SK-N-MC (cell line): ENCODE results near the gene PRKAR2B.
"Not testable (repeated sequence)": the region's sequence is repeated elsewhere in the genome, so short reads cannot be mapped to it uniquely, and the experiment has no call there.

Experiments
- DNase-seq: peaks from one replicate; pipeline ENCODE4 v3.0.0-alpha.2; 2011; ENCODE audit warnings: low read depth, low spot score
- H3K27ac ChIP-seq: fragments of 200-600 bp; sonication (generic); 2 replicates; pipeline ENCODE4 v1.5.1; 2016; ENCODE audit warnings: mixed run types
- H3K36me3 ChIP-seq: fragments of 200-600 bp; sonication (generic); 2 replicates; pipeline ENCODE4 v1.6.1; 2017; ENCODE audit warnings: antibody characterized with exemption, low read length, mixed read lengths; ENCODE audit not compliant: insufficient read depth
- H3K4me3 ChIP-seq: fragments of 200-600 bp; sonication (generic); 2 replicates; pipeline ENCODE4 v1.5.1; 2016
- H3K9ac ChIP-seq: fragments of 200-600 bp; sonication (generic); 2 replicates; pipeline ENCODE4 v1.8.0; 2017; ENCODE audit warnings: mixed run types, mixed read lengths; ENCODE audit not compliant: insufficient read length
- H3K9me3 ChIP-seq: fragments of 200-600 bp; sonication (generic); 2 replicates; pipeline ENCODE4 v1.6.1; 2017; ENCODE audit warnings: low read depth, mild to moderate bottlenecking, antibody characterized with exemption, low read length, moderate library complexity, mixed read lengths
- EZH2 ChIP-seq: fragments of 200-600 bp; sonication (generic); IDR thresholded peaks from one replicate; pipeline ENCODE4 v1.6.1; 2017; ENCODE audit warnings: antibody characterized with exemption
- FOXP2 ChIP-seq: optimal IDR thresholded peaks from 2 replicates; pipeline ENCODE3; 2011; ENCODE audit warnings: mild to moderate bottlenecking, moderate library complexity; ENCODE audit not compliant: insufficient read depth; ENCODE audit errors: extremely low read length, control extremely low read depth
- POLR2AphosphoS5 ChIP-seq: IDR thresholded peaks from 2 replicates; pipeline ENCODE4 v1.6.1; 2012; ENCODE audit warnings: mild to moderate bottlenecking, low read depth, low read length, borderline replicate concordance

PRKAR2B gene

DNA sequence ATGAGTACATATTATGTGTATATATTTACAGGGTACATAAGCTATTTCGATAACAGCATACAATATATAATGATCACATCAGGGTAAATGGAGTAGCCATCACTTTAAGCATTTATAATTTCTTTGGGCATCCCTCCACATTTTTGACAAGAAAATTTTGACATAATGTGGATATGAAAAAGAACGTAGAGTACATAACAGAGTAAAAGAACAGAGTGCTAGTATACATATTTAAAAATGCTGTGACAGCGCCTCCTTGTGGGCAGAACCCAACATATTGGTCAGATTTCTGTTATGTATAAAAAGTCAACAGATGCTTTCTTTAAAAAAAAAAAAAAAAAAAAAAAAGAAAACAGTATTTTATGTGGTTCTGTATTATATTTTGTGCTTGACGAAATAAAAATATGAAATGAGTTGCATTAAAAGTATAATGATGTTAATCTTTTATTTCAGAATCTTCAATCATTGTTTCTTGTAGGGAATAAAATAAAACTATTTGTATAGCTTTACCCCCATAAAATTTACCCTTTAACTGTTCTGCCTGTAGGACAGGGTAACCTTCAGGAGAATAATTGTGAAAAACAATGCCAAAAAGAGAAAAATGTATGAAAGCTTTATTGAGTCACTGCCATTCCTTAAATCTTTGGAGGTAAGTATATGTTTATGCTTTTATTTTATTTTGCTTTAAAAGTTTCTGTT, 106.0 kb downstream of the PRKAR2B start:
- Histone ChIP-seq H3K9me3 (no peaks in the 10 kb centered on the region), H3K4me3 (no peak overlapping the region), H3K27ac (no peak overlapping the region), H3K9ac (no peak overlapping the region), H3K36me3 (no peaks in the 10 kb centered on the region)
- DNase-seq, result peak; percentile 71
- TF ChIP-seq EZH2 (no peak), FOXP2 (no peak)

DNA sequence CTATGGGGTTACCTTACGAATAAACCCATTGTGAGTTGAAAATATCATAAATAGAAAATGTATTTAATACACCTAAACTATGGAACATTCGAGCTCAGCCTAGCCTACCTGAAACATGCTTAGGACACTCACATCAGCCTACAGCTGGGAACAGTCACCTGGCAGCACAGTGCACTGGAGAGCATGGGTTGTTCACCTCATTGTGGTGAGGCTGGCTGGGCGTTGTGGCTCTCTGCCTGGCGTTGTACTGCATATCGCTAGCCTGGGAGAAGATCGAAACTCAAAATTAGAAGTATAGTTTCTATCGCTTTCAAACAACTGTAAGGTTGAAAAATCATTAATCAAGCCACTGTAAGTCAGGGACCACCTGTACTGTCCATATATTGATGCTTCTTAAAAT, 107.0 kb downstream of the PRKAR2B start:
- TF ChIP-seq EZH2 (no peak), POLR2AphosphoS5 (no peak), FOXP2 (no peak)
- no peak for DNase-seq
- H3K4me3 ChIP-seq, result no peak overlapping the region
- H3K36me3 ChIP-seq, result no peaks in the 10 kb centered on the region
- no peaks in the 10 kb centered on the region for H3K9me3 ChIP-seq
- H3K27ac ChIP-seq, result no peak overlapping the region
- no peak overlapping the region for H3K9ac ChIP-seq

DNA sequence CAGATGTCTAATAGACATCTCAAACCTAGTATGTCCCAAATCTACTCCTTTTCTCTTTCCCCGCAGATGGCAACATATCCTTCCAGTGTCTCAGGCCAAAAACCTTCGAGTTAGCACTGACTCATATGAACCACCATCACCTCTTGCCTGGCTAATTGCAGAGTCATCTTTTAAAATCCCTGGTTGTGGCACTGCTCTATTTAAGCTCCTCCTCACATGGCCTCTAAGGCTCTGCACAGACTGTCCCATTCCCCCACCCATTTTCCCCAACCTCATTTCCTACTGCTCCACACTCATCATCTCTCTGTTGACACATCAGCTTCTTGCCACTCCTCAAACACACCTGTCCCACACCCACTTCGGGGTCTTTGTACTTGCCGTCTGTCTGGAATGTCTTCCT, 107.5 kb downstream of the PRKAR2B start:
- Histone ChIP-seq H3K27ac (no peak overlapping the region), H3K36me3 (no peaks in the 10 kb centered on the region), H3K9me3 (no peaks in the 10 kb centered on the region), H3K4me3 (no peak overlapping the region), H3K9ac (no peak overlapping the region)
- DNase-seq, result no peak
- no peak for TF ChIP-seq EZH2
- no peak for TF ChIP-seq FOXP2
- no peak for TF ChIP-seq POLR2AphosphoS5

DNA sequence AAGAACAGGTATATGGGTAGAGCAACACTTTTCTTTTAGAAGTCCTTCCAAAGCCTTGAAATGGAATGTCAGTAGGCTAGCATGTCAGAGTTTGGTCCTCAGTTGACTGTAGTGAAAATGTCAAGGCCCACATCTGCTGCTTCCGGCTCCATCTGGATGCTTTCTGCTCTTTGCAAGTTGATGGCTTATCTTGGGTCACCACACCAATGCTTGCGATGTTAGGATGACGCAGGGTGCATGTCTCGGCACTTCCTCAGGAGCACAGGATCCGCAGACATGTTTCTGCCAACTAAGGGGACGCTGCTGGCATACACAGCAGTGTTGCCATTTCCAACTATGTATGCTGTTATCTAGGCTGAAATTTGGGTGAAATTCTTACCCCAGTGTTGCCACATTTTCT, 110.3 kb downstream of the PRKAR2B start:
- DNase-seq, result no peak
- H3K9ac ChIP-seq, result no peak overlapping the region
- H3K27ac ChIP-seq, result no peak overlapping the region
- no peaks in the 10 kb centered on the region for H3K9me3 ChIP-seq
- TF ChIP-seq EZH2, result no peak
- no peak for TF ChIP-seq FOXP2
- TF ChIP-seq POLR2AphosphoS5, result no peak
- H3K4me3 ChIP-seq, result no peak overlapping the region
- no peaks in the 10 kb centered on the region for H3K36me3 ChIP-seq

DNA sequence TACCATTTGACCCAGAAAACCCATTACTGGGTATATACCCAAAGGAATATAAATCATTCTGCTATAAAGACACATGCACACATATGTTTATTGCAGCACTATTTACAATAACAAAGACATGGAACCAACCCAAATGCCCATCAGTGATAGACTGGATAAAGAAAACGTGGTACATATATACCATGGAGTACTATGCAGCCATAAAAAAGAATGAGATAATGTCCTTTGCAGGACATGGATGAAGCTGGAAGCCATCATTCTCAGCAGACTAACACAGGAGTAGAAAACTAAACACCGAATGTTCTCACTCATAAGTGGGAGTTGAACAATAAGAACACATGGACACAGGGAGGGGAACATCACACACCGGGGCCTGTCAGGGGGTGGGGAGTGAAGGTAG, 111.2 kb downstream of the PRKAR2B start:
- not testable (repeated sequence) for H3K9me3 ChIP-seq, DNase-seq, H3K36me3 ChIP-seq, H3K4me3 ChIP-seq, H3K27ac ChIP-seq, H3K9ac ChIP-seq

DNA sequence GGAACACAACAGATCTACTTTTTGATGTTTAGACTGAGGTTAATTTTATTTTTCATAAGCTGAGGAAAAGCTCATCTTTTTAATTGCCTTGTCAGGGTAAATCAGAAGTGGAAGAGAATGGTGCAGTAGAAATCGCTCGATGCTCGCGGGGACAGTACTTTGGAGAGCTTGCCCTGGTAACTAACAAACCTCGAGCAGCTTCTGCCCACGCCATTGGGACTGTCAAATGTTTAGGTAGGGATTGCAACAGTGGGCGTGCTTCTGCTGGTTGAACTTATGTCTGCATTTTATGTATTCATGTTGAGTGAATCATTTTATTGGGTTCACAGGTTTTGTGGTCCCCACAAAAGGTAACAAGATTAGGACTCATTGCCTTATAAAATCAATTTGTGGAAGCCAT, 112.6 kb downstream of the PRKAR2B start:
- Histone ChIP-seq H3K27ac (no peak overlapping the region), H3K9ac (no peak overlapping the region)
- no peak for TF ChIP-seq EZH2
- TF ChIP-seq FOXP2, result no peak
- TF ChIP-seq POLR2AphosphoS5, result no peak

DNA sequence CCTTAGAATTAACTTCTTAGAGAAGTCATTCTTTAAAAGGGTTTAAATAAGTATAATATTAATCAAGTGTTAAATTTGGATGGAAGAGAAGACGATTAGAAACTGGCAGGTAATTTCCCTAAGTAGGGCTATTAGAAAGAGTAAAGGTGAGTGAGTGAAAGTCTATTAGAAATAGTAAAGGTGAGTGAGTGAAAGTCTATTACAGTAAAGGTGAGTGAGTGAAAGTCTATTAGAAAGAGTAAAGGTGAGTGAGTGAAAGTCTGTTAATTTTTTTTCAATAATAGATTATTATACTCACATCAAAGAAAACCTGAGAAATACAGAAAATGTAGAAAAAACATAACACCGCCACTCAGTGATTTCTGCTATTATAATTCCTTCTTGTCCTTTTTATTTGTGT, 113.5 kb downstream of the PRKAR2B start:
- TF ChIP-seq POLR2AphosphoS5, result no peak
- TF ChIP-seq FOXP2, result no peak
- no peak for TF ChIP-seq EZH2
- no peak overlapping the region for H3K9ac ChIP-seq

More for the DNA sequence above, 112.6 kb downstream of the PRKAR2B start:
- no peaks in the 10 kb centered on the region for H3K36me3 ChIP-seq
- H3K9me3 ChIP-seq, result no peaks in the 10 kb centered on the region
- H3K4me3 ChIP-seq, result no peak overlapping the region
- DNase-seq, result no peak

DNA sequence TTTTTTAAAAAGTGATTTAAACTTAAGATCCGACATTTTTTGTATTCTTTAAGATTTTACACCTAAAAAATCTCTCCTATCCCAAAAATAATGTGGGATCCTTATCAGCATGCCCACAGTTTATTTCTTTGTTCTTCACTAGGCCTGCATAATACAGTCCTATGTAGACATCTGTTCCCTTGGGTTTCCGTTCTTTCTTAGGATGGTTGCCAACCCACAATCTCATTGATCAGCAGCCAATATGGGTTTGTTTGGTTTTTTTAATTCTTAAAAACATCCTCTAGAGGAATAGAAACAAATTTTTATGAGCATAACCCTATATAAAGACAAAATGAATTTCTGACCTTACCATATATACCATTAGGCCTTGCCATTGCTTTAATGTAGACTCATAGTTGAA, 115.9 kb downstream of the PRKAR2B start:
- H3K27ac ChIP-seq, result peak overlapping the region; percentile 90
- H3K9me3 ChIP-seq, result no peaks in the 10 kb centered on the region
- TF ChIP-seq EZH2, result no peak
- no peak for TF ChIP-seq FOXP2
- no peak for TF ChIP-seq POLR2AphosphoS5
- H3K9ac ChIP-seq, result no peak overlapping the region
- no peaks in the 10 kb centered on the region for H3K36me3 ChIP-seq
- no peak for DNase-seq
- peak overlapping the region; percentile 57; the same call in 1 of the 2 replicates for H3K4me3 ChIP-seq

More for the DNA sequence above, 113.5 kb downstream of the PRKAR2B start:
- H3K9me3 ChIP-seq, result no peaks in the 10 kb centered on the region
- no peak overlapping the region for H3K27ac ChIP-seq
- DNase-seq, result no peak
- no peaks in the 10 kb centered on the region for H3K36me3 ChIP-seq
- H3K4me3 ChIP-seq, result no peak overlapping the region

DNA sequence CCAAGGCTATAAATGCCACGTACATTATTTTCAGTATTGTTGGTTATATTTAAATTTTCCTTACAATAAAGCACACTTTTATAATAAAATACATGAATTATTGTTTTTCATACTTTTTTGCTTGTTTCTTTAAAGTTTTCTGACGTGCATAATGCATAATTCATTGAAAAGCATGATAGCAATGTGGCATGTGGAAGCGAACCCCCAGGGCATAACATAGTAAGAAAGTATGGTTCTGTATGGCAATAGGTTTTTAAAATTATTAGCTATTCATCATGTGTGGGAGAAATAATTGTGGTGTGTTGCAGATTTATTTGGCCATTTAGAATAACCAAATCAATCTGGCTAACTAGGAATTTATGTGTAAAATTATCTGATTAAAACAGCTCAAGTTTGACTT, 116.9 kb downstream of the PRKAR2B start:
- DNase-seq, result peak; percentile 77
- H3K27ac ChIP-seq, result peak overlapping the region; percentile 90
- peak overlapping the region; percentile 28 for H3K9ac ChIP-seq
- no peaks in the 10 kb centered on the region for H3K36me3 ChIP-seq
- no peaks in the 10 kb centered on the region for H3K9me3 ChIP-seq
- TF ChIP-seq POLR2AphosphoS5 (no peak), FOXP2 (no peak), EZH2 (no peak)
- peak overlapping the region; percentile 57 for H3K4me3 ChIP-seq
